GM23338 (cell line): ENCODE measurements around the gene FBXW8.

ENCODE experiments used
- CREB1 ChIP-seq: fragments of 250-450 bp; sonication (Bioruptor Pico); IDR thresholded peaks from 2 replicates; pipeline ENCODE4 v1.5.0; 2020; ENCODE audit warnings: low read depth, mild to moderate bottlenecking, moderate library complexity
- EZH2 ChIP-seq: fragments of 200-600 bp; sonication (generic); IDR thresholded peaks from one replicate; pipeline ENCODE4 v1.8.0; 2017; ENCODE audit warnings: antibody characterized with exemption, mild to moderate bottlenecking, low read depth; ENCODE audit not compliant: unreplicated experiment
- NANOG ChIP-seq: IDR thresholded peaks from 2 replicates; pipeline ENCODE4 v1.6.1; 2016; ENCODE audit warnings: antibody characterized with exemption, borderline replicate concordance
- TF ChIP-seq, protein P1 (sequence below), 2 experiments: fragments of 200-600 bp in 1 of 2; sonication (generic) in 1 of 2; conservative IDR thresholded peaks; 2 replicates each; pipeline versions ENCODE4 v1.5.1 to v1.6.1; 2016 to 2017; ENCODE audit warnings: antibody characterized with exemption in 2 of 2, low read depth in 2 of 2, mild to moderate bottlenecking in 2 of 2, moderate library complexity in 1 of 2

- TF ChIP-seq, protein P1, sequence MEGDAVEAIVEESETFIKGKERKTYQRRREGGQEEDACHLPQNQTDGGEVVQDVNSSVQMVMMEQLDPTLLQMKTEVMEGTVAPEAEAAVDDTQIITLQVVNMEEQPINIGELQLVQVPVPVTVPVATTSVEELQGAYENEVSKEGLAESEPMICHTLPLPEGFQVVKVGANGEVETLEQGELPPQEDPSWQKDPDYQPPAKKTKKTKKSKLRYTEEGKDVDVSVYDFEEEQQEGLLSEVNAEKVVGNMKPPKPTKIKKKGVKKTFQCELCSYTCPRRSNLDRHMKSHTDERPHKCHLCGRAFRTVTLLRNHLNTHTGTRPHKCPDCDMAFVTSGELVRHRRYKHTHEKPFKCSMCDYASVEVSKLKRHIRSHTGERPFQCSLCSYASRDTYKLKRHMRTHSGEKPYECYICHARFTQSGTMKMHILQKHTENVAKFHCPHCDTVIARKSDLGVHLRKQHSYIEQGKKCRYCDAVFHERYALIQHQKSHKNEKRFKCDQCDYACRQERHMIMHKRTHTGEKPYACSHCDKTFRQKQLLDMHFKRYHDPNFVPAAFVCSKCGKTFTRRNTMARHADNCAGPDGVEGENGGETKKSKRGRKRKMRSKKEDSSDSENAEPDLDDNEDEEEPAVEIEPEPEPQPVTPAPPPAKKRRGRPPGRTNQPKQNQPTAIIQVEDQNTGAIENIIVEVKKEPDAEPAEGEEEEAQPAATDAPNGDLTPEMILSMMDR (conservative IDR thresholded peaks at IDR 0.05; ENCODE audit: low read depth in 2 of 2), result peak in 1 of 2 experiments; percentile 5; a peak in 1 of 4 replicates
- TF ChIP-seq NANOG (no peak), CREB1 (CRISPR knock-in tag) (no peak), EZH2 (no peak)
Observed at GRCh38 chr12:117035287-117035686, 124.5 kb downstream of the FBXW8 start.
